DOHH2 (cell line): ENCODE measurements around the gene SCGB1C1.

Experiments
- CTCF ChIP-seq: fragments of 200-600 bp; sonication (generic); IDR thresholded peaks from one replicate; pipeline ENCODE4 v1.5.1; 2014; ENCODE audit warnings: antibody characterized with exemption, mild to moderate bottlenecking, low read depth, low read length; ENCODE audit not compliant: poor library complexity, severe bottlenecking
- EZH2phosphoT487 ChIP-seq: fragments of 200-600 bp; sonication (generic); IDR thresholded peaks from 2 replicates; pipeline ENCODE4 v1.6.1; 2017; ENCODE audit warnings: borderline replicate concordance, mild to moderate bottlenecking, antibody characterized with exemption, low read length, moderate library complexity, mixed read lengths

DNA sequence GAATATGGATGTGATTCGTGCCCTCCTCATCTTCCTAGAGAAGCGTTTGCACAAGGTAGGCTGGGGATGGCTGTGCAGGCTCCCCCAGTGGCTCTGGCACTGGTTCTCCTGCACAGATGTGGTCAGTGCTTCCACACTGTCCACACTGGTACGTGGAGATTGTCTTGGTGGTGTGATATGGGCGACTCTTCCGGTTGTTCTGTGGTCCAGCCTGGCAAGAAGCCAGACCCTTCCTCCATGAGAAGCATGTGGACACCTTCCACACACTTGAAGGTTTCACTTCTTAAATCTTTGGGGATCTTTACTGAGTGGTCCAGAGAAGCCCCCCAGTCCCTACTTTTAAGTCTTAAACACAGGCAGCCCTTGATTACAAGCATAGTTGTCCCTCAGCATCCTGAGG lies 18.4 kb downstream of the SCGB1C1 start:
- TF ChIP-seq CTCF = no peak
- TF ChIP-seq EZH2phosphoT487 = no peak
